Bronchial epithelial cell (primary cell): Measurements from ENCODE around the gene B4GALNT2. TPM values are rescaled to one million over a fixed set of nuclear protein-coding genes. Genes with fewer than 3 reads are reported as not detected.
"Not testable (repeated sequence)": the region's sequence is repeated elsewhere in the genome, so short reads cannot be mapped to it uniquely, and the experiment has no call there.

ENCODE experiments used
- DNase-seq: peaks from one replicate; pipeline ENCODE4 v3.0.0-alpha.2; 2010; ENCODE audit warnings: low read depth
- FAIRE-seq: peaks from 2 replicates; lab custom pipeline; 2011; peaks lifted over from hg19 to GRCh38; lab: Jason Lieb, UNC
- H3K27me3 ChIP-seq: 2 replicates; pipeline ENCODE4 v1.5.1; 2011; ENCODE audit warnings: low read length; ENCODE audit not compliant: control insufficient read depth, insufficient read depth
- H3K36me3 ChIP-seq: 2 replicates; pipeline ENCODE4 v1.5.1; 2011; ENCODE audit warnings: low read length; ENCODE audit not compliant: control insufficient read depth, insufficient read depth
- H3K4me3 ChIP-seq: 2 replicates; pipeline ENCODE4 v1.5.1; 2011; ENCODE audit warnings: mild to moderate bottlenecking, low read depth, low read length, control low read depth
- CTCF ChIP-seq: IDR thresholded peaks from 2 replicates; pipeline ENCODE4 v1.5.1; 2011; ENCODE audit warnings: mild to moderate bottlenecking, moderate library complexity, low read length, control low read depth, inconsistent platforms; ENCODE audit not compliant: insufficient read depth, severe bottlenecking
- total RNA-seq: library from RNA; depleted of rRNA; stranded (reverse); fragments of >200 nt; gene quantifications from 2 replicates; pipeline ENCODE4 v1.2.1, GENCODE V29; 2014

B4GALNT2 gene, protein sequence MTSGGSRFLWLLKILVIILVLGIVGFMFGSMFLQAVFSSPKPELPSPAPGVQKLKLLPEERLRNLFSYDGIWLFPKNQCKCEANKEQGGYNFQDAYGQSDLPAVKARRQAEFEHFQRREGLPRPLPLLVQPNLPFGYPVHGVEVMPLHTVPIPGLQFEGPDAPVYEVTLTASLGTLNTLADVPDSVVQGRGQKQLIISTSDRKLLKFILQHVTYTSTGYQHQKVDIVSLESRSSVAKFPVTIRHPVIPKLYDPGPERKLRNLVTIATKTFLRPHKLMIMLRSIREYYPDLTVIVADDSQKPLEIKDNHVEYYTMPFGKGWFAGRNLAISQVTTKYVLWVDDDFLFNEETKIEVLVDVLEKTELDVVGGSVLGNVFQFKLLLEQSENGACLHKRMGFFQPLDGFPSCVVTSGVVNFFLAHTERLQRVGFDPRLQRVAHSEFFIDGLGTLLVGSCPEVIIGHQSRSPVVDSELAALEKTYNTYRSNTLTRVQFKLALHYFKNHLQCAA
- 4.2 and 7.2 TPM in 2 replicates for total RNA-seq

DNA sequence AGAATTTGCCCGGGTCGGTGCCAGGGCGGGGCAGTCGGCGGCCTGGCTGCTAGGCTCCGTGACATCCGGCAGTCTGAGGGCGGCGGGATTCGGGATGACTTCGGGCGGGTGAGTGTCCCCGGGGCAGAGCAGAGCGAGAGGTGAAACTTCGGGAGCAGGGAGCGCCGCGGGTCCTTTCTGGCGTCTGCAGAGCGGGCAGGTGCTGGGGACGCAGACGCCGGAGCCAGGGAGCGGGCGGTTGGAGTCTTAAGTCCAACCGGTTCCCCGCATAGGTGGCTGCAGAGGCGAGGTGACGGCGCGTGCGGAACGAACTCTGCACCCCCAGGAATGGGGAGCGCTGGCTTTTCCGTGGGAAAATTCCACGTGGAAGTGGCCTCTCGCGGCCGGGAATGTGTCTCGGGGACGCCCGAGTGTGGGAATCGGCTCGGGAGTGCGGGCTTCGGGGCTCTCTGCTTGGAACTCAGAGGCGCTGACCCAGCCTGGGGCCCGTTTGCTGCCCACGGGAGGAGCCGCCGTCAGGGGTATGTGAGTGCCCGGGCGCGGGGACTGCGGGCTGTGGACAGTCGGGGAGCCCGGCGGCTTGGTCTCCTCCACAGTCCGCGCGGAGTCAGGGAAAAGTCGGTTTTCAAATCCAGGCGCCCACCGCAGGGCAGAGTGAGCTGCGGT, at the start of gene B4GALNT2:
TSS of gene B4GALNT2 (plus strand) at position 71 of the 666 bp plus-strand sequence. CDS start at position 95, 24 bp downstream.
- Histone ChIP-seq H3K4me3 (peak within 1 kb of the TSS; percentile 46), H3K36me3 (no peaks in the 10 kb centered on the region), H3K27me3 (peaks cover 3% of the 10 kb centered on the region)
- FAIRE-seq = no peak
- no peak for DNase-seq
- no peak for TF ChIP-seq CTCF

DNA sequence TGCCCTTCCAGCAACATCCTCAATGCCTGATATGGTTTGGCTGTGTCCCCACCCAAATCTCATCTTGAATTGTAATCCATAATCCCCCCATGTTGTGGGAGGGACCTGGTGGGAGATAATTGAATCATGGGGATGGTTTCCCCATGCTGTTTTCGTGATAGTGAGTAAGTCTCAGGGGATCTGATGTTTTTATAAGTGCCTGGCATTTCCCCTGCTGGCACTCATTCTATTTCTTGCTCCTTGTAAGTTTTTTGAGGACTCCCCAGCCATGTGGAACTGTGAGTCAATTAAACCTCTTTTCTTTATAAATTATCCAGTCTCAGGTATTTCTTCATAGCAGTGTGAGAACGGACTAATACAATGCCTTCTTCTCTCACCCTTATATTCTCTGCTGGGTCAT, 47.5 kb upstream of the B4GALNT2 start:
- H3K4me3 ChIP-seq, DNase-seq, FAIRE-seq, H3K27me3 ChIP-seq, H3K36me3 ChIP-seq: not testable (repeated sequence)

- H3K27me3 ChIP-seq = peaks cover 3% of the 10 kb centered on the region
- FAIRE-seq = no peak
- H3K4me3 ChIP-seq = no peak overlapping the region
- H3K36me3 ChIP-seq = no peaks in the 10 kb centered on the region
- TF ChIP-seq CTCF = no peak
- DNase-seq = no peak
Observed at GRCh38 chr17:49085565-49086315, 46.8 kb upstream of the B4GALNT2 start.

DNA sequence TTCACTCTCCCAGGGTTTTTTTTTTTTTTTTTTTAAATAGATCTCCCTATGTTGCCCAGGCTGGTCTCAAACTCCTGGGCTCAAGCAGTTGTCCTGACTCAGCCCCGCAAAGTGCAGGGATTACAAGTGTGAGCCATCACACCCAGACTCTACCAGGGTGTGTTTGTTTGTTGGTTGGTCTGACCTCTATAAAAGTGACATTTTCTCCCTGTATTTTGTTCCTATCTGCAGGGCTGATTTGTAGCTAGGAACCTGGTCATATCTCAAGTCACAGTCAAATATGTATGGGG, 46.3 kb upstream of the B4GALNT2 start:
- H3K36me3 ChIP-seq = no peaks in the 10 kb centered on the region
- H3K27me3 ChIP-seq = peaks cover 3% of the 10 kb centered on the region
- no peak overlapping the region for H3K4me3 ChIP-seq
- TF ChIP-seq CTCF = no peak
- DNase-seq = no peak
- no peak for FAIRE-seq

- no peak for TF ChIP-seq CTCF
- H3K36me3 ChIP-seq = no peaks in the 10 kb centered on the region
- H3K4me3 ChIP-seq = no peak overlapping the region
- FAIRE-seq = no peak
- H3K27me3 ChIP-seq = peaks cover 3% of the 10 kb centered on the region
- DNase-seq = no peak
Observed at GRCh38 chr17:49086649-49087048, 45.9 kb upstream of the B4GALNT2 start.

GRCh38 chr17:49089094-49089493, 43.5 kb upstream of the B4GALNT2 start:
- Histone ChIP-seq H3K36me3 (no peaks in the 10 kb centered on the region), H3K4me3 (no peak overlapping the region), H3K27me3 (peaks cover 3% of the 10 kb centered on the region)
- TF ChIP-seq CTCF = no peak
- DNase-seq (no peak), FAIRE-seq (no peak)
